AG09319 (cell line): ENCODE data around the gene HLA-DRA.

Source experiments
- DNase-seq: peaks from one replicate; pipeline ENCODE4 v3.0.0-alpha.2; 2010; ENCODE audit warnings: low read depth; ENCODE audit errors: extremely low read depth
- CTCF ChIP-seq: IDR thresholded peaks from 2 replicates; pipeline ENCODE4 v1.5.1; 2011; ENCODE audit warnings: low read depth, mild to moderate bottlenecking, inconsistent platforms, low read length, moderate library complexity

Gene HLA-DRA

GRCh38 chr6:32442977-32443552, 3.4 kb downstream of the HLA-DRA start:
- DNase-seq: no peak
- no peak for TF ChIP-seq CTCF

- no peak for TF ChIP-seq CTCF
- no peak for DNase-seq
Measured at GRCh38 chr6:32444433-32444832, 4.7 kb downstream of the HLA-DRA start.

GRCh38 chr6:32445321-32445854, 5.7 kb downstream of the HLA-DRA start:
- no peak for DNase-seq
- TF ChIP-seq CTCF: no peak

- TF ChIP-seq CTCF: no peak
- DNase-seq: no peak
Measured at GRCh38 chr6:32447932-32448331, 8.2 kb downstream of the HLA-DRA start.

- DNase-seq: no peak
- no peak for TF ChIP-seq CTCF
Measured at GRCh38 chr6:32449088-32449736, 9.5 kb downstream of the HLA-DRA start.

- no peak for DNase-seq
Measured at GRCh38 chr6:32457054-32457453, 17.4 kb downstream of the HLA-DRA start.

More at GRCh38 chr6:32457054-32457453, 17.4 kb downstream of the HLA-DRA start:
- TF ChIP-seq CTCF: no peak
